Colon (tissue), 2 donors: ENCODE data around the gene CAPRIN2.

Experiments
- FAIRE-seq: peaks from 2 replicates; lab custom pipeline; 2012; peaks lifted over from hg19 to GRCh38; lab: Jason Lieb, UNC
- donor health status: control.
- donor health status: control.

Gene CAPRIN2

GRCh38 chr12:30764251-30764650 is 9.5 kb upstream of the CAPRIN2 start:
- FAIRE-seq = no peak

GRCh38 chr12:30763053-30763452 is 8.3 kb upstream of the CAPRIN2 start:
- no peak for FAIRE-seq

GRCh38 chr12:30761730-30762129 is 7.0 kb upstream of the CAPRIN2 start:
- FAIRE-seq = no peak

- FAIRE-seq = no peak
These were observed 2.6 kb upstream of the CAPRIN2 start for GRCh38 chr12:30757316-30757715.

- no peak for FAIRE-seq
These were observed 1.3 kb upstream of the CAPRIN2 start for GRCh38 chr12:30756074-30756473.

- FAIRE-seq = no peak
These were observed 628 bp upstream of the CAPRIN2 start for GRCh38 chr12:30755395-30755762.

- FAIRE-seq = no peak
These were observed 385 bp downstream of the CAPRIN2 start for GRCh38 chr12:30754383-30754749.

- FAIRE-seq = no peak
These were observed 884 bp downstream of the CAPRIN2 start for GRCh38 chr12:30753751-30754382.

GRCh38 chr12:30753233-30753632 is 1.5 kb downstream of the CAPRIN2 start:
- FAIRE-seq = no peak

GRCh38 chr12:30752255-30752654 is 2.5 kb downstream of the CAPRIN2 start:
- no peak for FAIRE-seq

- no peak for FAIRE-seq
These were observed 6.6 kb downstream of the CAPRIN2 start for GRCh38 chr12:30748147-30748546.

GRCh38 chr12:30746190-30746589 is 8.6 kb downstream of the CAPRIN2 start:
- no peak for FAIRE-seq

GRCh38 chr12:30744321-30744720 is 10.4 kb downstream of the CAPRIN2 start:
- no peak for FAIRE-seq

- no peak for FAIRE-seq
These were observed 14.5 kb downstream of the CAPRIN2 start for GRCh38 chr12:30740274-30740673.

- no peak for FAIRE-seq
These were observed 15.7 kb downstream of the CAPRIN2 start for GRCh38 chr12:30739020-30739419.

- no peak for FAIRE-seq
These were observed 21.7 kb downstream of the CAPRIN2 start for GRCh38 chr12:30732954-30733637.

GRCh38 chr12:30730011-30730410 is 24.7 kb downstream of the CAPRIN2 start:
- FAIRE-seq = no peak

GRCh38 chr12:30729547-30729946 is 25.2 kb downstream of the CAPRIN2 start:
- FAIRE-seq = no peak

- no peak for FAIRE-seq
These were observed 28.1 kb downstream of the CAPRIN2 start for GRCh38 chr12:30726647-30727046.

GRCh38 chr12:30725739-30726138 is 29.0 kb downstream of the CAPRIN2 start:
- FAIRE-seq = no peak

GRCh38 chr12:30719060-30719459 is 35.7 kb downstream of the CAPRIN2 start:
- no peak for FAIRE-seq

GRCh38 chr12:30707613-30708342 is 47.0 kb downstream of the CAPRIN2 start:
- no peak for FAIRE-seq

- FAIRE-seq = peak; percentile 92
These were observed 48.3 kb downstream of the CAPRIN2 start for GRCh38 chr12:30706476-30706875.

GRCh38 chr12:30701056-30701455 is 53.7 kb downstream of the CAPRIN2 start:
- FAIRE-seq = no peak
